ENCODE measurements around the gene LIPI.
"Not testable (repeated sequence)": the region's sequence is repeated elsewhere in the genome, so short reads cannot be mapped to it uniquely, and the experiment has no call there.

Gene LIPI

DNA sequence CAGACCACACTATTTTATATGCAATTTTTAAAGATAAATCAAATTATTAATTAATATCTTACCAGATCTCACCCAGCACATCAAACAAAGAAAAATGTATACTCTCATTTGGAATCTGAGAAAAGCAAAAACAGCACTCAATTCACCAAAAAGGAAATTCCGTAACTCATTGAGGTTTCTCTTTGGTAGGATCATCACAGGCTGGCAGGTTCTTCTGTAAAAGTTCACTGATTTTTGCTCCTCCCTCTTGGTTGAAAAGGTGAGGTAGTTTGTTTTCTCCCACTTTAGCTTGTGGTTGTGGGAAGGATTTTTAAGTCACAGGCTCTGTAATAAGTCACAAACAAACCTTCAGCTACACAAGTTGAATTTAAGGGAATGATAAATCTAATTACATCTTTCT lies at the start of gene LIPI:
LIPI (minus strand) TSS at position 218 of the 400 bp plus-strand sequence; CDS start at position 108, 110 bp downstream.
- no peak for DNase-seq (ENCODE audit: low spot score)

DNA sequence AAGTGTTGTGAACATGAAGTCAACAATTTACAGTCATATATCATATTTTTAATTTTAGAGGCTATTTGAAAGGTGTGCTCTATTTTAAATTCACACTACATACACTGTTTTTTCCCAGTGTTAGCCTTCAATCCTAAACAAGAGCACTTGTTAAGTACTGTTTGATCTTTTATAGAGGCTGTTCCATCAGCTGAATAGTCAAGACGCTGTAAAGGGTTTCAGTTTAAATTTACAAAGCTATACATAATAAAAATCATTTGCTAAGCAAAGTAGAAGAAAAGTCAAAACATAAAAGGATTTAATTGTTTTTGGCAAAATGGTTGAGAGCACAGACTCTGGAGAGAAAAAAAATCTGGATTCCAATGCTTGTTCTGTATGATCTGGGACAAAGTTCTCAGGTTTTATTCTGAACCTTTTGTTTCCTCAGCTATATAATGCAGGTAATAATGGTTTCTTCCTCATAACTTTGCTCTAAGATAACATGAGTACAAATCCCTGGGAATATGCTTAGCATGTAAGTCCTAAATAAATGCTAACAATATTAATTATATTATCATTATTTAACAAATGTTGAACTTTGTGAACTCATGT lies 49.5 kb upstream of the LIPI start:
- no peak for DNase-seq (ENCODE audit: low spot score)

DNA sequence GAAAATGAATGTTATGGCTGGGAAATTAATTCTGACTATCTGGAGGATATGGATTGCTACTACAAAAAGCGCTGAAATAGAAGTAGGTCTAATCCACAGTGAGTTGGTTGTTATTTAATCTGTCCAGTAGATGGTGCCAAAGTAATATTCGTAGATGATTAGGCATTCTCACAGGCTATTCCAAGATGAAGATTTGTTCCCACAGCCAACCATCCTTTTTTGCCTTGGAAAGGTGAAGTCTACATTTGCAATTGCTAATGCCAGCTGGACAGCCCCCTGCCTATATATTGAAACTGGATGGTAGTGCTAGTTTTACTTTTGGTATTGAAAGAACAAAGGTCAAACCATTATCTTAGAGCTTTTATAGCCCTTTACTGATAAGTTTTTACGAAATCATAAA lies 49.0 kb upstream of the LIPI start:
- peak; percentile 50 for DNase-seq (ENCODE audit: low spot score)

DNA sequence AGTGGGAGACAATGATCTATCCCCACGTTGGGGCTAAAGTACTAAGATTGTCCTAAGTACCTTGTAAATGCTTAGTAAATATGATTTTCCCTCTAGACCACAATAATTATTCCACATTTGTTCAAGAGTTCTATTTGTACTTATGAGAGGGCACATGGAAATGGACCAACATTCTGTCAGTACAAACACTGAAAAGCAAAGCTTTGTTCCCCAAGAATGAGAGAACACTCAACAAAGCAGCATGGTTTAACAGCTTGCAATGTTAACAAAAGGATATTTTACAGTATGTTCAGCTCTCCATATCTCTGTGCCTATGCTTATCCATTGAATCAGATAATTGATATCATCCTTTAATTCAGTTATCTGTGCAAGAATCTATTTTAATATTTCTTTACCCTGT lies 40.6 kb upstream of the LIPI start:
- no peak for DNase-seq (ENCODE audit: low spot score)

DNA sequence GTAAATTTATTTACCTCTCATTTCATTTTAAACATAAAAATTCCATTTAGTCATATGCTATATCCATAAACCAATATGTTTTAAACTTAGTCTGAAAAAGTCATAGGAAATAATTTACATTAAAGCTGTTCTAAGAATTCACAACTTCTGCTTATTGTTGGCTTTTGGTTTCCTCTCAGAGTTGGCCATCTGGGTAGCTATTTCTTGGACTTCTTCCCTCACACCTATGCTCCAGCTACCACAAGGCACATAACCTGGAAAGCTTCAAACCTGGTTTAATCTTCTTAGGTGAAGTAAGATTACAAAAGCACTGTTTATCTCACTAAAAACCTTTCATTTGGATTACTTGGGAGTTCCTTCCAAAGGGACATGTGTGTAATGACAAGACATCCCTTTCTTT lies 35.0 kb upstream of the LIPI start:
- no peak for DNase-seq (ENCODE audit: low spot score)

DNA sequence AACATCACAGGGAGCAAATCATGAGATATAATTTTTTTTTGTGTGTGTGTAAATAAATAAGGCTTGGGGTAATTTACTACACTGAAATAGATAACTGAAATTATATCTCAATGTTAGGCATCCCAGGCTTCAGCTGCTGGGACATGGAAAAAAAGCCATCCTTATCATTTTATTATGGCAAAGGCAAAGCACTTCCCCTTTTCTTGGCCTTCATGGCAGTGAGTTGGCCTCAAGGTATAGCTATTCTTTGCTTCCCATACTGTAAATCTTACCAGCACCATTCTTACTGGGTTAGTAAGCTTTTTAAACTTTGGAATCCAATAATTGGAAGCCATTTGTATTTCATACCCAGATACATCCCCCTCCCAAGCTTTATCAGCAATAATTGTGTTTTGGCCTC lies 34.2 kb upstream of the LIPI start:
- DNase-seq (ENCODE audit: low spot score): no peak

DNA sequence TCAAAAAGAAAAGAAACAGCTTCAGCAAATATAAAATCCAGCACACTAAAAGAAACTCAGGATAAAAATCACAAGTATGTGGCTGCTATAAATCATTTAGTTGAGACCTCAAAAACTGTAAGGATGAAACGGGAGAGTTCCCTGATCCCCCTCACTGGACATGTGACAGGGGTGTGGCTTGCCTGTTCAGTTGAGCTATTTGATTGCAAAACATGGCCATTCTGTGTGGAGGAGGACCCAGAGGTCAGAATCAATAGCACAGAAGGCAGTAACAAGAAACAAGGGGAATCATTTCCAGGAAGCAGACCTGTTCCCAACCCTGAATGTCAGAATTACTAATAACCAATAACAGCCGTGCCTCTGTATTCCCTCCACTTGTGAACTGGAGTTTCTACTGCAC lies 33.1 kb upstream of the LIPI start:
- no peak for DNase-seq (ENCODE audit: low spot score)

DNA sequence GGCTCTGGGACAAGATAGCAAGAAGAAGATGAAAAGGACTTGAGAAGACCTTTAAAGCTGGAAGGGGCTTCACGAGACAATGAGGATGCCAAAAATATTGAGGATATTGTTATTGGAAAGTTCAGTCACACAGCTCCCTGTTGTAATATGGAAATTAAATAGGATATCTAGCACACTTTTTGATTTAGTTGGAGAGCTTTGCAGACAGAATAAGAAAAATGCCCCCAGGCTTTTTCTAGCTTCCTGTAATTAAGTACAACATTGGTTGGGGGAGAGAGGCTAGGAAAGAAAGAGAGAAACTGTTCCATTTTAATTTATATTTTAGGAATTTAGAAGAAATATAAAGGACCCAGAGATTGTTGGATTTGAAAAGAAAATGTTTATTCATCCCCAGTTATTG lies 32.7 kb upstream of the LIPI start:
- no peak for DNase-seq (ENCODE audit: low spot score)

DNA sequence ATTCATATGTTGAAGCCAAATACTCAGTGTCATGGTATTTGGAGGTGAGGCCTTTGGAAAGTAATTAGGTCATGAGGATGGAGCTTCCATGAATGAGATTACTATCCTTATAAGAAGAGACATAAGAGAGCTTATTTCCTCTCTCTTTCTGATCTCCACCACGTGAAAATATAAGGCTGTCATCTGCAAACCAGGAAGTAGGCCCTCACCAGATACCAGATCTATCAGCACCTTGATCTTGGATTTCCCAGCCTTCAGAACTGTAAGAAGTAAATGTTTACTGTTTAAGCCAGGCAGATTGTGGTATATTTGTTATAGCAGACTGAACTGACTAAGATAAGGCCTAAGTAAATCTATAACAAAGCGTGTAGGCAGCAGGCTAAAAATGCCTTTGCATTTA lies 30.5 kb upstream of the LIPI start:
- no peak for DNase-seq (ENCODE audit: low spot score)

DNA sequence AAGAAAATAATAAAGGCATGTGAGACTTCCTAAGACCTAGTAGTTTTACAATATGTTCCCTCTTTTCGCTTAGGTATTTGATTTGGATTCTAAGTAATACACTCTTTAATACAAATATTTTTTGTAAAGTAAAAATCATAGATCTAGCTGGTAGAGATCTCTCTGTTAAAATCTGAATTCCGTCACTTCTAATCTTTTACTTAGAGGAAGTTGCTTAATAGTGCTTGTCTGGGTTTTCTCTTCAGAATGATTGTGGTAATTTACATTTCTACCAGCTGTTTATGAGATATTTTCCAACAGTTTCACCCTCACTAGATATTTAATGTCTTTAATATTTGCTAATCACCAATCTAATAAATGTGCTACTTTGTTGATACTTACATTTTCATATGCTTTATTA lies 28.5 kb upstream of the LIPI start:
- no peak for DNase-seq (ENCODE audit: low spot score)

DNA sequence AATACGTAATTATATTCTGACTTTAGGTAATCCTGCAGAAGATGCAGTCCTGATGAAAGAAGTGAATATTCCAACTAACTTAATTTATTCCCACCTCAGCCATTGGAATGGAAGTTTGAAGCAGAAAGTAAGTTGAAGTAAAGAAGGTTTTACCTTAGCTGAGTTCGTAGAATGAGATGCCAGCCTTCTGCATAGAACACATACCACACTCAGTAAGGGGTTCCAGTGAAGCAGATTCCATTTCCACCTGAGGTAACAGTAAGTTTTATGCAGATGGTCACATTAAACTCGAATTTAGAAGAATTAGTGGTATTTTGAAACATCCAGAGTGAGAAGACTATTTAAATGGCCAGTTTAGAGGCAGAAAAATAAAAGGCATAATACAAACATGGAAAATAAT lies 25.4 kb upstream of the LIPI start:
- no peak for DNase-seq (ENCODE audit: low spot score)

DNA sequence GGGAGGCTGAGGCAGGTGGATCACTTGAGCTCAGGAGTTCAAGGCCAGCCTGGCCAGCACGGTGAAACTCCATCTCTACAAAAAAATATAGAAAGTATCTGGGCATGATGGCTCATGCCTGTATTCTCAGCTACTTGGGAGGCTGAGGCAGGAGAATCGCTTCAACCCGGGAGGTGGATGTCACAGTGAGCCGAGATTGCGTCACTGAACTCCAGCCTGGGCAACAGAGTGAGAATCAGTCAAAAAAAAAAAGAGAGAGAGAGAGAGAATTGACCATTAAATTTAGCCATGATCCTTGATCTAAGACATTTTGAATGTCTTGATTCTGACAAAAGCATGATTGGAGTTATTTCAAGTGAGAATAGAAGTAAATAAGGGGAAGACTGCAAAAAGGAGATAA lies 24.3 kb upstream of the LIPI start:
- DNase-seq (ENCODE audit: low spot score): no peak

DNA sequence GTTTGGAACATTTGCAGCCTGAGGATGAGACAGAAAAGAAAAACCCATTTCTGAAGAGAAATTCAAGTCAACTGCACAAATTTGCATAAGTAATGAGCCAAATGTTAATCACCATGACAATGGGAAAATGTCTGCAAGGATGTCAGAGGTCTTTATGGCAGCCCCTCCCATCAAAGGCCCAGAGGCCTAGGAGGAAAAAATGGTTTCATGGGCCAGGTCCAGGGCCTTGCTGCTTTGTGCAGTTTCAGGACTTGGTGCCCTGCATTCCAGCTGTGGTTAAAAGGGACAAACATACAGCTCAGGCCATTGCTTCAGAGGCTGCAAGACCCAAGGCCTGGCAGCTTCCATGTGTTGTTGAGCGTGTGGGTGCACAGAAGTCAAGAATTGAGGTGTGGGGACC lies 18.6 kb upstream of the LIPI start:
- no peak for DNase-seq (ENCODE audit: low spot score)

DNA sequence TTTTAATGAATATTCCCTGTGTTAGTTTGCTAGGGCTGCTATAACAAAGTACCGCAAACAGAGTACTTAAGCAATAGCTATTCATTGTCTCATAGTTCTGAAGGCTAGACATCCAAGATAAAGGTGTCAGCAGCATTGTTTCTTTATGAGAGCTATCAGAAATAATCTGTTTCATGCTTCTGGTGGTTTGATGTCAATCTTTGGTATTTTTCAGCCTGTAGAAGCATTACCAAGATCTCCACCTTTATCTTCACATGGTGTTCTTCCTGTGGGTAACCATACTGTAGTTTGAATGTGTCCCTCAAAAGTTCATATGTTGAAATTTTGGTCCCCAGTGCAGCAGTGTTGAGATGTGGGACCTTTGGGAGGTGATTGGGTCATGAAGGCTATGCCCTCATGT lies 12.6 kb upstream of the LIPI start:
- DNase-seq (ENCODE audit: low spot score): no peak

DNA sequence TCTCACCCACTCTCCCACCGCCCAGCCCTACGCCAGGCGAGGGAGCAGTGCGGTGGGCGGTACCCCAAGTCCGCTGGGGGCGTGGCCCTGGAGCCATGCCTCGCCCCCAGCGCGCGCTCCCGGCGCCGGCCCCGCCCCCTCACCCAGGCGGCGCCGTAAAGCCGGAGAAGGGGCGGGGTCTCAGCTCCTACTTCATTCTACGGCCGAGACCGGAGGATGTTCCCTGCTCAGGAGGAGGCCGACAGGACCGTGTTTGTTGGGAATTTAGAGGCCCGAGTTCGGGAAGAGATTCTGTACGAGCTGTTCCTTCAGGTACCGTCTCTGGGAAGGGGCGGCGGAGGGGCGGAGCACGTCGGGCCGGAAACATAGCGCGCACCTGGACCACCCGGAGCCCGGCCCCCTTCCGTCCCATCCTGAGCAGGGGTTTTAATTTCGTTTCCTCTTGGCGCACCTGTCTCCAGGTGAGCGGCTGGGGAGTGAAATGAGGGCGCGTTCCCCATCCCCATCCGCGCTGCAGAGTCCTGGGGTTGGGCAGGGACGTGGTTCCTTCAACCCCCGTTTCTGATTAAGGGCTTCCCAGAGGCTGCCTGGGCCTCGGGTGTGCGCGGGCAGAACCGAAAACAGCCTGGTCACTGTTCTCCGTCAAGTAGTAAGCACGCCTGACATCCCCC lies 5.4 kb upstream of the LIPI start, which contains the start of gene RBM11:
RBM11 (plus strand) TSS at position 187 of the 671 bp plus-strand sequence; CDS start at position 217, 30 bp downstream.
- peak; percentile 85 for DNase-seq (ENCODE audit: low spot score)

DNA sequence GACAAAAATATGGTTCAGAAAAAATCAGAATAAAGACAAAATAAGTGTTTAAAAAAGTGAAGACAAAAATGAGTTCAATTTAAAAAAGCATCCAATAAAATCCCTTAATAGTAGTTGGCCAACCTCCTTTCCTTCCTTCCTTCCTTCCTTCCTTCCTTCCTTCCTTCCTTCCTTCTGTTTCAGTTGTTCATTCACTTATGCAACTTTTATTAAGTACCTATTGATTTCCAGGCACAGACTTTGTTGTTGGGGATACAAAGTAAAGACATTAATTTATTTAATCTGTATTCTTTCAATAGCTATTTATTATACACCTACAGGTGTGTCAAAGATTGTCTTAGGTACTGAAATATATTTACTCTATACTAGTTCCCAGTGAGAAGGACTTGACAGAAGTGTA lies 2.4 kb upstream of the LIPI start:
- no peak for DNase-seq (ENCODE audit: low spot score)

DNA sequence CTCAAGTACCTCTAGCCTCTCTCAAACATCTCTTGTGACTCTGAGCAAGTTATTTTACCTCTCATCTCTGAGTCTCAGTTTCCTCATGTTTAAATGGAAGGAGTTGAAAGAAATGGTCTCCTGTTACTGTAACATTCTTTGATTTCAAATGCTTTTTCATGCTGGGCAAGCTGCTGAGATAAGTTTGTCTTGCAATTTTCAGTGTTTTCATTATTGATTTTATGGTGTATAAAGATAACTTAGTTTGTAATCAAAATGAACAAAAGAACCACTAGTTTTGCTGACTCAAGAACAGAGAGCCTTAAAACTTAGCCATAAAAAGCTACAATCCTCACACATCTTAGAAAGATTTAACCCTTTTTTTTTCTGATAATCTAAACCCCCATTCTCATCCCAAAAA lies 4.5 kb downstream of the LIPI start:
- DNase-seq (ENCODE audit: low spot score): no peak

DNA sequence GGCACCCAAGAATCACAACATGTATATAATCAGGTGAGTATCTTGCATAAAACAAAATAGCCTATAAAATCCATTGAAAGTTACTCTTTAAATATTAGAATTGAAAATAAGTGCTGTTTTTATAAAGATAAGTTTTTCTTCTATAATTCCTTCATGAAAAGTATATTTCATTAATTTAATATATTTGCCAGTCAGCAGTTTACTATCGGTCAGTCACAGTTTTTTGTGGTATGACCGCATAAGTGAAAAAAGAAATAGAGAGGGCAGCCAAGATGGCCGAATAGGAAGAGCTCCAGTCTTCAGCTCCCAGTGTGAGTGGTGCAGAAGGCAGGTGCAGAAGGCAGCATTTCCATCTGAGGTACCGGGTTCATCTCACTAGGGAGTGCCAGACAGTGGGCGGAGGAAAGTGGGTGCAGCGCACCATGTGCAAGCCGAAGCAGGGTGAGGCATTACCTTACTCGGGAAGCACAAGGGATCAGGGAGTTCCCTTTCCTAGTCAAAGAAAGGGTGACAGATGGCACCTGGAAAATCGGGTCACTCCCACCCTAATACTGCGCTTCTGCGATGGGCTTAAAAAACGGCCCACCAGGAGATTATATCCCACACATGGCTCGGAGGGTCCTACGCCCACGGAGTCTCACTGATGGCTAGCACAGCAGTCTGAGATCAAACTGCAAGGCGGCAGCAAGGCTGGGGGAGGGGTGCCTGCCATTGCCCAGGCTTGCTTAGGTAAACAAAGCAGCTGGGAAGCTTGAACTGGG lies 44.1 kb downstream of the LIPI start:
- not testable (repeated sequence) for DNase-seq (ENCODE audit: low spot score)

DNA sequence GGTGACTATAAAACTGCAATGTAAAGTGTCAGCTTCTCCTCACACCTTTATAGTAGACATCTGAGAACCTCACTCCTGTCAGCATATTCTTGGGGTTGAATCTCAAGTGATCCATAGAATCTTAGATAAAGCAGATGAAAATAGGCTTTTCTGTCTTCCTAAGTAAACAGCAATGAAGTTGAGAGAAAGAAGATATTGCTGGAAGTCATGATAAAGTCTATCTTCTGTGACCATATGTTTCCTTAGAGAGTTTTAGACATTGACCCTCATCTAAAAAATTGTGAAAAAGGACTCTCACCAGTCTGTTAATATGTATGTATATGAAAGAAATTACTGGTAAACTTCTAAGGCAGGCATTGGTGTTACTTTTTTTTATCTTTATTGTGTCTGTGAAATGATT lies 66.8 kb downstream of the LIPI start:
- DNase-seq (ENCODE audit: low spot score): no peak

DNA sequence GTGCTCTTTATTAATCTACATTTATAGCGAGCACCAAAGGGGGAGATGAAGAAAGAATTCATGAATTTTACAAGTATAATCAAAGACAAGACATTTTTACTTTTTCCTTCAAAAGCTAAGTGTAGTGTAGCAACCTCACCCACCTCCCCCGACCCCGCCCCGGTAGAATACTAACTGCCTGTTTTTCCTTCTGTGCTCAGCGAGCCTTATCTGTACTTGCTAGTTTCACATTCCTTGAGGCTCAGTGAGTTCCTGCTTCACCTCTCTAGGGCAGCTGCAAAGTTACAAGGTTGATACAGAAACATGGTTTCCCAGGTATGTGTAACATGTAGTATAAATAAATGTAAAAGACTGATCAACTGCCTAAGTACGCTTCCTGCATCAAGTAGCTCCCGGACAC lies 86.5 kb downstream of the LIPI start:
- no peak for DNase-seq (ENCODE audit: low spot score)

DNA sequence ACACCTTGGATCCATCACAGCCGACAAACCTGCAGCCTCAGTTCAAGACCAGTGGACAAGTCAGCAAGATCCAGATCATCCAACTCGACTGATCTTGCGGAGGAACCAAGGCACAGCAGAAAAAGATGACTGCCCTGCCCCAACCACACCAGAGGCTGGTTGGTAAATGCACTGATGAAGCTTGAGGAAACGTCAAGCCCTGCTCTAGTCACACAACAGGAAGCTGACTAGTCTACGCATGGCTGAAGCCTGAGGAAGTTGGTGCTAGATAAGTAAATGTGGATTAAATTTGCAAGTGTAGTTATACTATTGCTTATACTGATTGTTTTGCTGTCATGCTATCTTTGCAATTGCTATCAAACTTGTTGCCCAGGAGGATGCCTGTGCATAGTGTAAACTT lies 89.0 kb downstream of the LIPI start:
- no peak for DNase-seq (ENCODE audit: low spot score)

DNA sequence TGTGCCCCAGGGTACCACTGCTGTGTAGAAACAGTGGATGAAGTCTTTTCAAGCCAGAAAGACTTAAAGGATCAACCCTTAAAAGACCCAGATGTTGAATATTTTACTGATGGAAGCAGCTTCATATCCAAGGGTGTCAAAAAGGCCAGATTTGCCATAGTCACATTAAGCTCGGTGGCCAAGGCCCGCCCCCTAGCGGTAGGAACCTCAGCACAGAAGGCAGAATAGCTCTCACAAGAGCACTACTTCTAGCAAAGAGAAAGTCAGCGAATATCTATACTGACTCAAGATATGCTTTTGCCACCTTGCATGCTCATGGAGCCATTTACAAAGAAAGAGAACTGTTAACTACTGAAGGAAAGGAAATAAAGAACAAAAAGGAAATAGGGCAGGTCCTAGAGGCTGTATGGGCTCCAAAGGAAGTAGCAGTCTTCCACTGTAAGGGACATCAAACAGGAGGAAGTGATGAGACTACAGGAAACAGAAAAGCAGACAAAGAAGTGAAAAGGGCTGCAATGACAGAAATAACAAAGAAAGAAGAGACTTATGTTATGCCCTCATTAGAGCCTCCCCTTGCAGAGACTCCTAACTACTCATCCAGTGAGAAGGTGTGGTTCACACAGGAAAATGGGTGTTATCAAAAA lies 90.5 kb downstream of the LIPI start:
- DNase-seq (ENCODE audit: low spot score): peak; percentile 50

DNA sequence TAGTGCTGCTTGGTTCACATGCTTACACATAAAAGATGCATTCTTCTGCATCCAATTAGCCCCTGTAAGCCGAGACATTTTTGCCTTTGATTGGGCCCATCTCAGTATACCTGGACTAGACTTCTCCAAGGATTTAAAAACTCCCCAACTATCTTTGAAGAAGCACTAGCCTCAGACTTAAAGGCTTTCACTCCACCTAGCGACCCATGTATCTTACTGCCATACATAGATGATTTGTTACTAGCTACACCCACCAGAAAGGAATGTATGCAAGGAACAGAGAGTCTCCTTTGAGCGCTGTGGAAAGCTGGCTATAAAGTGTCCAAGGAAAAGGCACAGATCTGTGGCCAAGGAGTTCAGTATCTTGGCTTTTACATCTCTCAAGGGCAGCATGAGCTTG lies 91.7 kb downstream of the LIPI start:
- no peak for DNase-seq (ENCODE audit: low spot score)

All from iPS-NIHi11 (cell line).